PC-9 (cell line): ENCODE measurements around the gene ITGA5.

ENCODE experiments used
- CTCF ChIP-seq: fragments of 200-600 bp; sonication (generic); conservative IDR thresholded peaks from 2 replicates; pipeline ENCODE4 v1.6.1; 2017; ENCODE audit warnings: mixed run types, antibody characterized with exemption, mild to moderate bottlenecking, moderate library complexity
- EZH2 ChIP-seq: fragments of 200-600 bp; sonication (generic); IDR thresholded peaks from 2 replicates; pipeline ENCODE4 v1.8.0; 2017; ENCODE audit warnings: antibody characterized with exemption, low read depth

- TF ChIP-seq CTCF (no peak), EZH2 (no peak)
Observed at GRCh38 chr12:54383041-54383609, 35.9 kb downstream of the ITGA5 start.
